CD14-positive monocyte (primary cell): ENCODE measurements around the gene GRIK5. TPM values are rescaled to one million over a fixed set of nuclear protein-coding genes. Genes with fewer than 3 reads are reported as not detected.

Source experiments
- DNase-seq, 3 donors: peaks; one replicate each; pipeline ENCODE4 v3.0.0-alpha.2; 2011 to 2022
- H2AFZ ChIP-seq: 2 replicates; pipeline ENCODE4 v1.6.0; 2012; ENCODE audit warnings: mild to moderate bottlenecking, low read depth, low read length, inconsistent platforms; ENCODE audit not compliant: insufficient read depth, poor library complexity, severe bottlenecking
- H3K27ac ChIP-seq, 2 donors: 1 replicate in 1 of 2; 2 replicates in 1 of 2; pipeline ENCODE4 v1.5.1; 2012 to 2013; ENCODE audit warnings: low read length in 2 of 2, control low read depth in 1 of 2, inconsistent platforms in 1 of 2, low read depth in 1 of 2, mild to moderate bottlenecking in 1 of 2
- H3K27me3 ChIP-seq, 2 donors: one replicate each; pipeline versions ENCODE4 v1.6.0 to v1.6.1; 2011 to 2013; ENCODE audit warnings: low read length in 2 of 2; ENCODE audit not compliant: control insufficient read depth in 2 of 2, insufficient read depth in 2 of 2
- H3K36me3 ChIP-seq, 2 donors: replicated peaks in 1 of 2; 1 replicate in 1 of 2; 2 replicates in 1 of 2; pipeline versions ENCODE4 v1.5.1 to v1.6.1; 2012 to 2013; ENCODE audit warnings: low read length in 2 of 2, control low read depth in 1 of 2, inconsistent platforms in 1 of 2, mild to moderate bottlenecking in 1 of 2; ENCODE audit not compliant: insufficient read depth in 2 of 2, control insufficient read depth in 1 of 2
- H3K4me1 ChIP-seq, 2 donors: 1 replicate in 1 of 2; 2 replicates in 1 of 2; pipeline versions ENCODE4 v1.5.1 to v1.6.1; 2012 to 2013; ENCODE audit warnings: low read length in 2 of 2, control low read depth in 1 of 2, inconsistent platforms in 1 of 2, mild to moderate bottlenecking in 1 of 2, moderate library complexity in 1 of 2; ENCODE audit not compliant: insufficient read depth in 2 of 2, control insufficient read depth in 1 of 2
- H3K4me2 ChIP-seq: replicated peaks from 2 replicates; pipeline ENCODE3; 2012; ENCODE audit warnings: low read length, moderate library complexity, mild to moderate bottlenecking; ENCODE audit not compliant: poor library complexity, severe bottlenecking; ENCODE audit errors: extremely low read depth
- H3K4me3 ChIP-seq, 3 experiments: fragments of 200-600 bp in 1 of 3; sonication (generic) in 1 of 3; replicated peaks in 1 of 3; 1 replicate in 2 of 3; 2 replicates in 1 of 3; pipeline ENCODE4 v1.5.1; 2011 to 2013; ENCODE audit warnings: low read length in 3 of 3, mild to moderate bottlenecking in 3 of 3, control low read depth in 2 of 3, low read depth in 2 of 3, inconsistent platforms in 1 of 3, moderate library complexity in 1 of 3
- H3K79me2 ChIP-seq: 2 replicates; pipeline ENCODE4 v1.6.0; 2012; ENCODE audit warnings: mild to moderate bottlenecking, control low read depth, inconsistent platforms, low read length, moderate library complexity; ENCODE audit not compliant: insufficient read depth
- H3K9ac ChIP-seq: 2 replicates; pipeline ENCODE4 v1.6.0; 2017; ENCODE audit warnings: low read length, mild to moderate bottlenecking; ENCODE audit not compliant: insufficient read depth, poor library complexity, severe bottlenecking
- H3K9me3 ChIP-seq, 2 donors: replicated peaks in 1 of 2; 1 replicate in 1 of 2; 2 replicates in 1 of 2; pipeline versions ENCODE4 v1.5.1 to v1.6.1; 2012 to 2013; ENCODE audit warnings: low read length in 2 of 2, control low read depth in 1 of 2; ENCODE audit not compliant: control insufficient read depth in 1 of 2, insufficient read depth in 1 of 2
- H4K20me1 ChIP-seq: 2 replicates; pipeline ENCODE4 v1.6.0; 2012; ENCODE audit warnings: mild to moderate bottlenecking, low read length, control low read depth, moderate library complexity; ENCODE audit not compliant: insufficient read depth
- H3K27ac Mint-ChIP-seq, 7 donors: one replicate each; pipeline ENCODE4 v1.8.0; 2020; ENCODE audit warnings: mild to moderate bottlenecking in 7 of 7, mixed read lengths in 7 of 7, moderate library complexity in 6 of 7, inconsistent platforms in 2 of 7
- H3K27me3 Mint-ChIP-seq, 3 donors: one replicate each; pipeline ENCODE4 v1.8.0; 2021 to 2022; ENCODE audit warnings: low read depth in 3 of 3, mild to moderate bottlenecking in 3 of 3, mixed read lengths in 3 of 3, moderate library complexity in 3 of 3, inconsistent platforms in 1 of 3
- H3K36me3 Mint-ChIP-seq, 2 donors: one replicate each; pipeline ENCODE4 v1.8.0; 2020; ENCODE audit warnings: mixed read lengths in 2 of 2, inconsistent platforms in 1 of 2, mild to moderate bottlenecking in 1 of 2
- H3K4me1 Mint-ChIP-seq: one replicate; pipeline ENCODE4 v1.8.0; 2020; ENCODE audit warnings: mild to moderate bottlenecking, mixed read lengths
- H3K4me3 Mint-ChIP-seq, 2 donors: one replicate each; pipeline ENCODE4 v1.8.0; 2020; ENCODE audit warnings: mild to moderate bottlenecking in 2 of 2, mixed read lengths in 2 of 2, moderate library complexity in 1 of 2
- H3K9me3 Mint-ChIP-seq, 7 donors: one replicate each; pipeline ENCODE4 v1.8.0; 2020 to 2022; ENCODE audit warnings: mixed read lengths in 7 of 7, mild to moderate bottlenecking in 6 of 7, moderate library complexity in 6 of 7, inconsistent platforms in 2 of 7
- CTCF ChIP-seq: fragments of 200-600 bp; IDR thresholded peaks from one replicate; pipeline ENCODE4 v1.8.0; 2022; ENCODE audit warnings: antibody characterized with exemption, mild to moderate bottlenecking
- WGBS: methylation state at CpG from one replicate; pipeline ENCODE4 v1.1.5; 2013; ENCODE audit warnings: missing lambda C conversion rate; ENCODE audit not compliant: insufficient coverage; 5-methylcytosine and 5-hydroxymethylcytosine counted together
- intact Hi-C, 2 donors: fragments of 100-400 bp; cut with micrococcal nuclease; formaldehyde crosslinking; loops; one replicate each; pipeline versions ENCODE4 v1.15.0 to v1.15.1; 2023
- polyA plus RNA-seq, 3 donors: library from polyadenylated mRNA; depleted of rRNA in 1 of 3; unstranded in 2 of 3; stranded (reverse) in 1 of 3; fragments of 300-500 nt in 2 of 3; fragments of >200 nt in 1 of 3; fragmentation: Illumina TruSeq in 2 of 3; gene quantifications; 1 replicate in 2 of 3; 2 replicates in 1 of 3; pipeline ENCODE4 v1.2.3, GENCODE V29; 2012 to 2021

GRIK5 gene
- polyA plus RNA-seq, 3 donors = 0.12 to 0.28 TPM; not detected in 1

GRCh38 chr19:42111811-42112210 is 41.8 kb upstream of the GRIK5 start:
- no peaks in the 10 kb centered on the region for H3K9me3 Mint-ChIP-seq
- H3K27ac Mint-ChIP-seq = peak overlapping the region in 3 of 7 donors; percentile 0 to 75 (median 66)
- Histone ChIP-seq H3K4me2 (no peak overlapping the region), H3K27me3 (no peaks in the 10 kb centered on the region), H3K9ac (no peak overlapping the region), H4K20me1 (peaks cover 100% of the 10 kb centered on the region), H3K9me3 (no peaks in the 10 kb centered on the region), H3K27ac (peak overlapping the region in 1 of 2 donors; percentile 56), H3K36me3 (peaks cover 79 to 94% of the 10 kb centered on the region in 2 donors), H3K79me2 (peaks cover 11% of the 10 kb centered on the region), H3K4me3 (no peak overlapping the region), H2AFZ (no peak overlapping the region), H3K4me1 (peaks cover 0 to 13% of the 10 kb centered on the region in 2 donors)
- TF ChIP-seq CTCF = no peak
- intact Hi-C loops = no loop called here
- WGBS = no CpG with 5 or more reads among the region's 3 CpGs
- H3K4me1 Mint-ChIP-seq = peaks cover 28% of the 10 kb centered on the region
- no peak overlapping the region for H3K4me3 Mint-ChIP-seq
- peaks cover 82 to 94% of the 10 kb centered on the region in 2 donors for H3K36me3 Mint-ChIP-seq
- peaks cover 0 to 2% (median 0%) of the 10 kb centered on the region in 3 donors for H3K27me3 Mint-ChIP-seq
- no peak for DNase-seq

- Histone ChIP-seq H3K36me3 (peaks cover 75 to 94% of the 10 kb centered on the region in 2 donors), H3K4me2 (no peak overlapping the region), H3K27me3 (no peaks in the 10 kb centered on the region), H3K4me3 (no peak overlapping the region), H3K79me2 (peaks cover 11% of the 10 kb centered on the region), H2AFZ (no peak overlapping the region), H3K9ac (no peak overlapping the region), H3K9me3 (no peaks in the 10 kb centered on the region), H3K27ac (peak overlapping the region in 1 of 2 donors; percentile 56), H3K4me1 (peaks cover 0 to 13% of the 10 kb centered on the region in 2 donors), H4K20me1 (peaks cover 100% of the 10 kb centered on the region)
- no peak for DNase-seq
- WGBS = 76% methylated on average over 1 of the region's 1 CpG
- Mint-ChIP-seq H3K4me3 (no peak overlapping the region), H3K36me3 (peaks cover 80 to 94% of the 10 kb centered on the region in 2 donors), H3K4me1 (peaks cover 30% of the 10 kb centered on the region), H3K27me3 (peaks cover 0 to 2% (median 0%) of the 10 kb centered on the region in 3 donors), H3K27ac (peak overlapping the region in 6 of 7 donors; percentile 0 to 75 (median 19)), H3K9me3 (no peaks in the 10 kb centered on the region)
- intact Hi-C loops = no loop called here
- no peak for TF ChIP-seq CTCF
These were observed 41.4 kb upstream of the GRIK5 start for GRCh38 chr19:42111384-42111783.
